Stimulated activated CD8-positive, alpha-beta memory T cell treated with anti-CD3 and anti-CD28 coated beads, Interleukin-12 subunit alpha, Interleukin-12 subunit beta, amount 100 ng/mL, for 4 hours (primary cell): ENCODE data around the gene RAB37.

ENCODE experiments used
- DNase-seq: peaks from one replicate; pipeline ENCODE4 v3.0.0-alpha.2; 2020; ENCODE audit warnings: low read depth

RAB37 gene

DNA sequence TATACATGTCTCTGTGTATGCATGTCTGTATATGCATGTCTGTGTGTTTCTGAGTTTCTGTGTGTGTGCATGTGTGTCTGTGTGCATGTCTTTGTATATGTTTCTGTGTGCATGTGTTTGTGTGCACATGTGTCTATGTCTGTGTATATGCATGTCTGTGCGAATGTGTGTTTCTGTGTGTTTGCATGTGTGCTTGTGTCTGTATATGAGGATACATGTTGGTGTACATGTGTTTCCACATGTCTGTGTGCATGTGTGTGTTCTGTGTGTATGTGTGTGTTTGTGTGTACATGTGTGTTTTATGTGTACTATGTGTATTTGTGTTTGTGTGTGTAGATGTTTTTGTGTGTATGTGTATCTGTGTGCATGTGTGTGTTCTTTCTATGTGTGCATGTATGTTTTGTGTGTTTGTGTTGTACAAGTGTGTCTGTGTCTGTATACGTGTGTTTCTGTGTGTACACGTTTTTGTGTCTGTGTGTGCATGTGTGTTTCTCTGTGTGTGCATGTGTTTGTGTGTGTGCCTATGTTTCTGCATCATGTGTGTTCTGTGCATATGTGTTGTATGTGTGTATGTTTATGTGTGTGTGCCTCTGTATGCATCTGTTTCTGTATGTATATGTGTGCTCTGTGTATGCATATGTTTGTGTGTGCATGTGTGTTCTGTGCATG, 8.9 kb upstream of the RAB37 start:
- DNase-seq = no peak

GRCh38 chr17:74728702-74729075, 8.4 kb upstream of the RAB37 start:
- DNase-seq = no peak

DNA sequence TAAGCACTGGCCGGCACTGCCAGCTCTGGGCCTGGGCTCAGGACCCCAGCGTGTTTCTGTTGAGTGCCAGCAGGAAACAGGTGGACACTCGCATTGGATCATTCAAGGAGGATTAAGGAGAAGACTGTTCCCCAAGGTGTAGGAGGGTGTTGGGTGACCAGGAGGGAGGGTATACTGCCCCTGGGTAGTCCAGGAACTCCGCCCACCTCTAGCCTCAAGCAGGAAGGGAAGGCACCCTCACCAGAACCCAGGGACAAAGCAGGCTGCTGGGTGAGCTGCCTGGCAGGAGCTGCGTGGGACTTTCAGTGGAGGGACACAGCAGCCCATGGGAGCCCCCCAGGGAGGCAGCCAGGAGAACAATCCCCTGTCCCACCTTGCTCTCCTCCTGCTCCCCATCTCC, 7.7 kb upstream of the RAB37 start:
- no peak for DNase-seq

DNA sequence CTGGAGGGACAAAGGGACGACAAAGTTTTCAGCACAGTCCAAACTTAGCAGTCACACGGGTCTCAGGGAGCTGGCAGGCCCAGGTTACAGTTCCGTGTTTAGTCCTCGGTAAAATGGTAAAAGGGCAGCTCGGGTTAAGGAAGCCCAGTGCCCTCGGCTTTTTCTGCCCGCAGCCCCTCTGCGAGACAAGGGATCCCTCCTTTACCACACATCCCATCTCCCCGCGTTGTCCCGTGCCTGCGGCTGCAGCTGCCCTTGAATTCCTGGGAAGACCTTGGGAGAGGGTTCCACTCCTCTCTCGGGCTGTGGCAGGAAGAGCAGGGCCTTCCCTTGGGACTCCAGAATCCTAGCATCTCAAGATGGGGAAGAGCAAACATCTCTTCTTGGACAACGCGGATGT, 7.2 kb upstream of the RAB37 start:
- no peak for DNase-seq

- DNase-seq = peak; percentile 52
Measured at GRCh38 chr17:74730491-74731346, 6.3 kb upstream of the RAB37 start.

DNA sequence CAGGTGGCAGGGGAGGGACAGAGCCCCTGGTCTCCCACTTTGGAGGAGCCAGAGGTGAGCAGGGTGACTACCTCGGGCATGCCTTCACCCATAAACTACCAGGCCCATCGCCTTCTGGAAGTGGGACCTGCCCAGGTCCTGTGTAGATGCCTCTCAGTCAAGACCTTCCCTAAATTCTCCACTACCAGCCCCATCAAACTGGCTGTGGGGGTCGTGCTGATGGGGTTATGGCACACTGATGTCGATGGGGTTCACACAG, 5.8 kb upstream of the RAB37 start:
- no peak for DNase-seq

DNA sequence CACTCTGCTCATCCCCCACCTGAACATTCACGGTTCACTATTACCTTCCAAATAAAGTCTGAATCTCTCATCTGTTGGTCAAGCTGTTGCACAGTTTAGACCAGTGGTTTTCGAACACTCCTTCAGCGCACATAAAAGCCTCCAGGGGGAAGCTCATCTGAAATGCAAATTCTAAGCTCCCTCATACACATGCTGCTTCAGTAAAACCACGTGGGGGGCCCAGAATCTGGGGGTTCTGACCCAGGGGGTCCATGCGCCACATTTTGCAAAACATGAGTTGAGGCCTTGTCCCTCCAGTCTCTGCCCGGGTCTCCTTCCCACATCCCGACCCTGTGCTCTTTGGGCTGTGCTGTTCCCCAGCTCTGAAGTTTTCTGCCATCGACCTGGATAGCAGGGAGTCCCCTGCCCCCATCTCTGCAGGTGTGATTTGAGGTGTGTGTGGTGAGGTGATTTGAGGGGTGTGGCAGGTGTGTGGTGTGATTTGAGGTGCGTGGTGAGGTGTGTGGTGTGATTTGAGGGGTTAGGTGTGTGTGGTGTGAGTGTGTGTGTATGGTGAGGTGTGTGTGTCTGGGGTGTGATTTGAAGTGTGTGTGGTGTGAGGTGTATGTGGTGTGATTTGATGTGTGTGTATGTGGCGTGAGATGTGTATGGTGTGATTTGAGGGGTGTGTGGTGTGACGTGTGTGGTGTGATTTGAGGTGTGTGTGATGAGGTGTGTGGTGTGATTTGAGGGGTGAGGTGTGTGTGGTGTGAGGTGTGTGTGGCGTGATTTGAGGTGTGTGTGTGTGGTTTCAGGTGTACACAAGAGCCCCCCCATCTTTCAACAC, 4.8 kb upstream of the RAB37 start:
- no peak for DNase-seq

GRCh38 chr17:74733365-74734122, 3.5 kb upstream of the RAB37 start:
- DNase-seq = no peak

DNA sequence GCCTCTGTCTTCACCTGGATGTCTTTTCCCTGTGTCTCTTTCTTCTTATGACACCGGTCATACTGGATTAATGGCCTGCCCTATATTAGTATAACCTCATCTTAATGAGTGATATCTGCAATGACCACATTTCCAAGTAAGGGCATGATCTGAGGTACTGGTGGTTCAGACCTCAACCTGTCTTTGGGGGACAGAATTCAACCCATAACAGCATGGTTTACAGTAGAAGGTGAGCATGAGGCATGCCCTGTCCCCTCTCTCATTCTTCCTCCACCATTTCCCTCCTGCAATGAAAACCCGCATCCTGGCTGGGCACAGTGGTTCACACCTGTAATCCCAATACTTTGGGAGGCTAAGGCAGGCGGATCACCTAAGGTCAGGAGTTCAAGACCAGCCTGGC, 2.8 kb upstream of the RAB37 start:
- DNase-seq = no peak

- DNase-seq = no peak
Measured at GRCh38 chr17:74737299-74738050, 419 bp downstream of the RAB37 start.

GRCh38 chr17:74738051-74738996, 1.3 kb downstream of the RAB37 start:
- peak; percentile 67 for DNase-seq

- DNase-seq = no peak
Measured at GRCh38 chr17:74739227-74739831, 2.3 kb downstream of the RAB37 start.

DNA sequence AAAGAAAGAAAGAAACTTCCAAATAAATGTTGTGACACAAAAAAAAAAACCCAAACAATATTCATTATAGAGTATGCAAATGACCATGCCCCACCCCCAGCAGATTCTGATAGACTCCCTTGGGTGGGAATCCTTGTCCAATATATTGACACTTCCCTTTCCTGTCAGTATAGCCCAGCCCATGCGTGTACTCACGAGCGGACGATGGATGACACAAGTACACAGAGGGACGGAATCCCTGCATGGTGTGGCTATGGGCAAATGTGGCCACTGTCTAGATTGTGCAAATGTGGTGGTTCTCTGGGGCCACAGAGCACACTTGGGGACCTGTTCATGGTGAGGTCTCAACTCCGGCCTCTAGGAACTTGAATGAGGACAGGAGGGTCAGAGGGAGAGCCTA, 3.1 kb downstream of the RAB37 start:
- DNase-seq = no peak

DNA sequence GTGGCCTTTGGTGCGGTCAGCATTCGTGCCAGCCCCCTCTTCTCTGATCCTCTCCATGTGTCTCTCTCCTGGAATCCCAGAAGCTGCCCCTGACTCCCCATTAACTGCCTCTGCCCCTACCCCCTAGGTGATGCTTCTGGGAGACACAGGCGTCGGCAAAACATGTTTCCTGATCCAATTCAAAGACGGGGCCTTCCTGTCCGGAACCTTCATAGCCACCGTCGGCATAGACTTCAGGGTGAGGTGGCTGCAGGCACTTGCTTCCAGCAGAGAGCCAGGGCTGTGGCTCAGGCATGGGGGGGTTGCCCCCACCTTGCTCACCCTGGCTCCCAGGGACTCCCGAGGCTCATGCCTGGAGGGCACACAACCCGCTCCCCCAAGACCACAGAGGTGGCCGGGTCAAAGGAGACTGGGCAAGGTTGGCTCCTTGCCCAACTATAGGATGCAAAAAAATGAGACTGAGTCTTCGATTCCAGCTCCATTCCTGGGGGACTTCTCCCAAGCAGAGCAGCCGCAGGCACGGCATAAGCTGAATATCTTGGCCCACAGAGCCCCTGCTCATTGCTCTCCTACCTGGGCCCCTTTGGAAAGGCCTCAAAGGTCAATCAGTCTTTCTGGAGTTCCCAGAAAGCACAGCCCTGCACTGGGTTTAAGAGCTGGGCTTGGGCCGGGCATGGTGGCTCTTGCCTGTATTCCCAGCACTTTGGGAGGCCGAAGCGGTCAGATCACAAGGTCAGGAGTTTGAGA, 3.8 kb downstream of the RAB37 start:
- no peak for DNase-seq

GRCh38 chr17:74742153-74742515, 5.1 kb downstream of the RAB37 start:
- no peak for DNase-seq

DNA sequence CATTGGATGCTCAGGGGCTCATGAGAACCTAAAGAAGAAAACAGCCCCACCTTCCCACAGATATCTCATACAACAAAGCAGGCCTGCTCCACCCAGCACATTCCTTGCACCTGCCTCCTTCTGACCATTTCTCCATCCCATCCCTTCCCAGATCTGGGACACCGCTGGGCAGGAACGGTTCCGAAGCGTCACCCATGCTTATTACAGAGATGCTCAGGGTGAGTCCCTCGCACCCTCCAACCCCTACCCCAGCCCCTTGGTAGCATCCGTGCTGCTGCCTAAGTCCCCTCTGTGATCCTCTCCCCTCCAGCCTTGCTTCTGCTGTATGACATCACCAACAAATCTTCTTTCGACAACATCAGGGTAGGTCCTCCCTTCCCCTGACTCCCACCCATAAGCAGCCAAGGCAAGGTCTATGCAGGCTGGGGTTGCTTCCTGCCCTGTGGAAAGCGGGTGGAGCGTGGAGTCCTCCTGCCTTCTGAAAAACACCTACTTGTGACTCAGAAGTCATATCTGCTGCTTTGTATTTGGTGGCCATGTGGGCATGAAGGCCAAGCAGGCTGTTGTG, 6.0 kb downstream of the RAB37 start:
- DNase-seq = no peak

DNA sequence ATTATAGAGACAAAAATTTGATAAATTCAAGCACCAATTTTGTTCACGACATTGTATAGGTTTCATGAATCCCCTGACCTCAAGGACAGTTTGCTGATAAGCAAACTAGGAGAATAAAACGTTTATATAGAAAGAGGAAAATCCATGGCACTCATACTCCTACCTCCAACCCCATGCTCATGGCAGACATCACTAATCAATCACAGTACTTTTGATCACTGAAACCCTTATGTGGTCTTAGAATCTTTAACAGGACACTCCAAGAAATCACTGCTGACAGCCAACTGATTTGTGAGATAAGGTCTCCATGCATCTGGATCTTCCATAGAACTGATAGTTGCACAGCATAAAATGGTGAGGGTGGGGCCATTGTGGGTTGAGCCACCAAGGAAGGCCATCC, 6.7 kb downstream of the RAB37 start:
- DNase-seq = no peak

GRCh38 chr17:74744349-74744713, 7.3 kb downstream of the RAB37 start:
- DNase-seq = no peak
